T-cell (primary cell): ENCODE results near the gene FEM1C. TPM values are rescaled to one million over a fixed set of nuclear protein-coding genes. Genes with fewer than 3 reads are reported as not detected.

Experiments
- ATAC-seq, 4 experiments: fragments of 200-7000 bp in 3 of 4; fragments of 150-1000 bp in 1 of 4; cut with Tn5 transposase; replicated peaks in 1 of 4; 1 replicate in 3 of 4; 2 replicates in 1 of 4; pipeline ENCODE4 v1.10.0; 2021; ENCODE audit warnings: moderate library complexity in 3 of 4, mild to moderate bottlenecking in 2 of 4, moderate number of reproducible peaks in 1 of 4
- CTCF ChIA-PET, 2 donors: fragments of 300-600 bp; sonication (Branson Sonifier 250); formaldehyde crosslinking; loops; one replicate each; lab custom pipeline; 2022; ENCODE audit warnings: antibody characterized with exemption in 2 of 2; lab: Charles Lee
- POLR2A ChIA-PET, 2 donors: fragments of 300-600 bp; sonication (Branson Sonifier 250); formaldehyde crosslinking; loops; one replicate each; lab custom pipeline; 2022; ENCODE audit warnings: antibody characterized with exemption in 2 of 2; lab: Charles Lee
- DNase-seq, 35 experiments: peaks; one replicate each; pipeline versions ENCODE4 v3.0.0 to v3.0.0-alpha.2; 2013 to 2023
- H3K27ac ChIP-seq: one replicate; pipeline ENCODE4 v1.5.1; 2013; ENCODE audit warnings: low read length
- H3K27me3 ChIP-seq, 2 experiments: replicated peaks in 1 of 2; 1 replicate in 1 of 2; 2 replicates in 1 of 2; pipeline versions ENCODE4 v1.6.1 to v1.7.0; 2013; ENCODE audit warnings: low read length in 1 of 2, mixed read lengths in 1 of 2; ENCODE audit not compliant: control insufficient read depth in 2 of 2, insufficient read depth in 2 of 2; ENCODE audit errors: extremely low read depth in 1 of 2
- H3K36me3 ChIP-seq, 2 donors: 1 replicate in 1 of 2; 2 replicates in 1 of 2; pipeline versions ENCODE4 v1.6.1 to v1.7.0; 2013; ENCODE audit warnings: low read length in 1 of 2; ENCODE audit not compliant: control insufficient read depth in 2 of 2, insufficient read depth in 1 of 2; ENCODE audit errors: extremely low read depth in 1 of 2
- H3K4me1 ChIP-seq, 2 experiments: 1 replicate in 1 of 2; 2 replicates in 1 of 2; pipeline versions ENCODE4 v1.6.1 to v1.7.0; 2013; ENCODE audit warnings: low read length in 2 of 2, mixed read lengths in 1 of 2; ENCODE audit not compliant: insufficient read depth in 2 of 2, control insufficient read depth in 1 of 2; ENCODE audit errors: extremely low read depth in 1 of 2
- H3K4me3 ChIP-seq, 2 donors: 1 replicate in 1 of 2; 2 replicates in 1 of 2; pipeline versions ENCODE4 v1.5.1 to v1.7.0; 2013; ENCODE audit warnings: mild to moderate bottlenecking in 2 of 2, low read length in 1 of 2, moderate library complexity in 1 of 2; ENCODE audit not compliant: control insufficient read depth in 1 of 2; ENCODE audit errors: extremely low read depth in 1 of 2
- H3K9me3 ChIP-seq: 2 replicates; pipeline ENCODE4 v1.7.0; 2013
- H3K27ac Mint-ChIP-seq, 2 donors: one replicate each; pipeline ENCODE4 v1.8.0; 2020 to 2021; ENCODE audit warnings: mild to moderate bottlenecking in 2 of 2, mixed read lengths in 2 of 2
- H3K27me3 Mint-ChIP-seq, 2 donors: one replicate each; pipeline ENCODE4 v1.8.0; 2021 to 2022; ENCODE audit warnings: mixed read lengths in 2 of 2
- H3K36me3 Mint-ChIP-seq: one replicate; pipeline ENCODE4 v1.8.0; 2021; ENCODE audit warnings: mixed read lengths
- H3K4me1 Mint-ChIP-seq, 3 donors: one replicate each; pipeline ENCODE4 v1.8.0; 2020 to 2022; ENCODE audit warnings: mixed read lengths in 3 of 3, mild to moderate bottlenecking in 1 of 3
- H3K4me3 Mint-ChIP-seq, 3 donors: one replicate each; pipeline ENCODE4 v1.8.0; 2020 to 2022; ENCODE audit warnings: mild to moderate bottlenecking in 3 of 3, mixed read lengths in 3 of 3, moderate library complexity in 3 of 3
- H3K9me3 Mint-ChIP-seq, 3 donors: one replicate each; pipeline ENCODE4 v1.8.0; 2020 to 2022; ENCODE audit warnings: mixed read lengths in 3 of 3
- WGBS: methylation state at CpG from one replicate; pipeline ENCODE4 v1.1.5; 2013; ENCODE audit warnings: missing lambda C conversion rate; ENCODE audit not compliant: insufficient coverage; 5-methylcytosine and 5-hydroxymethylcytosine counted together
- total RNA-seq, 35 experiments: library from RNA in 6 of 35; stranded (reverse) in 6 of 35; fragments of 120-200 nt in 1 of 35; gene quantifications; one replicate each; pipeline versions ENCODE4 v1.2.1 to v1.2.4 and lab custom pipeline; 2013 to 2026

FEM1C gene
- total RNA-seq, 5 donors from 2014 or later (not counting 1 experiment from before 2014, with no cell fraction given): 14.2 to 30.3 (median 15.3) TPM

GRCh38 chr5:115577329-115577728 is 32.8 kb upstream of the FEM1C start:
- POLR2A ChIA-PET: no interaction called here
- no CpG with 5 or more reads among the region's 2 CpGs for WGBS
- no peaks in the 10 kb centered on the region for H3K4me1 ChIP-seq
- no peaks in the 10 kb centered on the region for H3K27me3 ChIP-seq
- DNase-seq (no peak), ATAC-seq (no peak)
- Mint-ChIP-seq H3K27me3 (peaks cover 0 to 3% of the 10 kb centered on the region in 2 donors), H3K27ac (no peak overlapping the region), H3K9me3 (no peaks in the 10 kb centered on the region), H3K4me1 (peaks cover 0 to 2% (median 2%) of the 10 kb centered on the region in 3 donors), H3K4me3 (no peak overlapping the region), H3K36me3 (peaks cover 8% of the 10 kb centered on the region)
- no peak overlapping the region for H3K27ac ChIP-seq
- H3K36me3 ChIP-seq: no peaks in the 10 kb centered on the region
- no peak overlapping the region for H3K4me3 ChIP-seq
- CTCF ChIA-PET: interaction anchor here (0.6 to 9.3 kb wide), 8 partner anchors 10 to 1965 kb away, joined by 3 to 169 read pairs (median 4); no protein-coding TSS in a partner anchor
- H3K9me3 ChIP-seq: no peaks in the 10 kb centered on the region

GRCh38 chr5:115575167-115576070 is 30.8 kb upstream of the FEM1C start:
- CTCF ChIA-PET: interaction anchor here (0.6 to 9.3 kb wide), 36 partner anchors 8 to 1963 kb away, joined by 3 to 169 read pairs (median 5); no protein-coding TSS in a partner anchor
- 78% methylated on average over 4 of the region's 5 CpGs for WGBS
- H3K27ac Mint-ChIP-seq: no peak overlapping the region
- no peak overlapping the region for H3K4me3 Mint-ChIP-seq
- no peaks in the 10 kb centered on the region for H3K9me3 ChIP-seq
- no peaks in the 10 kb centered on the region for H3K36me3 ChIP-seq
- ATAC-seq (no peak), DNase-seq (no peak)
- H3K27me3 Mint-ChIP-seq: peaks cover 0 to 5% of the 10 kb centered on the region in 2 donors
- no peak overlapping the region for H3K4me3 ChIP-seq
- H3K4me1 ChIP-seq: no peaks in the 10 kb centered on the region
- peaks cover 2% of the 10 kb centered on the region for H3K36me3 Mint-ChIP-seq
- POLR2A ChIA-PET: interaction anchor here in 1 of 2 donors (0.8 kb wide), 1 partner anchor 393 kb away, joined by 6 read pairs; no protein-coding TSS in a partner anchor
- H3K27ac ChIP-seq: no peak overlapping the region
- peaks cover 0 to 2% (median 2%) of the 10 kb centered on the region in 3 donors for H3K4me1 Mint-ChIP-seq
- H3K9me3 Mint-ChIP-seq: no peaks in the 10 kb centered on the region
- no peaks in the 10 kb centered on the region for H3K27me3 ChIP-seq

GRCh38 chr5:115573133-115573532 is 28.6 kb upstream of the FEM1C start:
- H3K27ac Mint-ChIP-seq: no peak overlapping the region
- no peak overlapping the region for H3K4me3 Mint-ChIP-seq
- H3K36me3 Mint-ChIP-seq: no peaks in the 10 kb centered on the region
- Histone ChIP-seq H3K36me3 (no peaks in the 10 kb centered on the region), H3K4me3 (no peak overlapping the region), H3K27ac (no peak overlapping the region), H3K4me1 (no peaks in the 10 kb centered on the region), H3K9me3 (no peaks in the 10 kb centered on the region), H3K27me3 (no peaks in the 10 kb centered on the region)
- ATAC-seq (no peak), DNase-seq (no peak)
- no CpG with 5 or more reads among the region's 2 CpGs for WGBS
- peaks cover 0 to 5% of the 10 kb centered on the region in 2 donors for H3K27me3 Mint-ChIP-seq
- ChIA-PET CTCF (interaction anchor here (0.8 to 9.3 kb wide), 7 partner anchors 9 to 1961 kb away, joined by 3 to 169 read pairs (median 5); partner anchors contain the start of gene FEM1C (in 1 of the 2)), POLR2A (no interaction called here)
- H3K4me1 Mint-ChIP-seq: peaks cover 0 to 2% (median 2%) of the 10 kb centered on the region in 3 donors
- H3K9me3 Mint-ChIP-seq: no peaks in the 10 kb centered on the region

DNA sequence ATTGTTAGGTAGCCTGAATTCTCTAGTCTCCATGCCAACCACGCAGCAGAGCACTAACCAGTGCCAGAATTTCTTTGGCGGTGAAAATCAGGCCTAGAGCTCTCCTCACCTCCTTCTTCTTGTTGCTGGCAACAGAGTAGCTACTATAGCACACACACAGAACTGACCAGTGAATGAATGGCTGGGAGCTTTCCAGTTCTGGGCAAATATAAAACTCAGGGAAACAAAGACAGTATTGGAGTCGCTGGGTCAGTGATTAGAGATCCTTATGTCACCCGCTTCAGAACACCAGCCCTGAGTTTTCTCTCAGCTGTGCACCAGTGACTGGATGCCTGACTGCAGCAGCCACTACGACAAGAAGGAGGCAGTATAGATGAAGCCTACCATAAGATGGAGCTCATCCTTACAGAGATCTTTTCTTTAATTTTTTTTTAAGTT is 26.9 kb upstream of the FEM1C start:
- Histone ChIP-seq H3K9me3 (no peaks in the 10 kb centered on the region), H3K27ac (no peak overlapping the region), H3K36me3 (no peaks in the 10 kb centered on the region), H3K4me1 (no peaks in the 10 kb centered on the region), H3K27me3 (no peaks in the 10 kb centered on the region), H3K4me3 (no peak overlapping the region)
- ATAC-seq (no peak), DNase-seq (no peak)
- Mint-ChIP-seq H3K27ac (no peak overlapping the region), H3K4me3 (no peak overlapping the region), H3K36me3 (no peaks in the 10 kb centered on the region), H3K9me3 (no peaks in the 10 kb centered on the region), H3K4me1 (peaks cover 0 to 2% (median 2%) of the 10 kb centered on the region in 3 donors), H3K27me3 (peaks cover 0 to 5% of the 10 kb centered on the region in 2 donors)
- POLR2A ChIA-PET: no interaction called here
- CTCF ChIA-PET: interaction anchor here (0.6 to 9.3 kb wide), 6 partner anchors 10 to 307 kb away, joined by 3 to 169 read pairs (median 3); no protein-coding TSS in a partner anchor
- 100% methylated on average over 3 of the region's 5 CpGs for WGBS

- Mint-ChIP-seq H3K9me3 (no peaks in the 10 kb centered on the region), H3K27ac (no peak overlapping the region), H3K36me3 (no peaks in the 10 kb centered on the region), H3K4me1 (no peaks in the 10 kb centered on the region), H3K4me3 (no peak overlapping the region), H3K27me3 (peaks cover 0 to 9% of the 10 kb centered on the region in 2 donors)
- H3K4me1 ChIP-seq: no peaks in the 10 kb centered on the region
- DNase-seq (no peak), ATAC-seq (no peak)
- H3K9me3 ChIP-seq: no peaks in the 10 kb centered on the region
- H3K36me3 ChIP-seq: no peaks in the 10 kb centered on the region
- no peak overlapping the region for H3K27ac ChIP-seq
- ChIA-PET POLR2A (no interaction called here), CTCF (interaction anchor here in 1 of 2 donors (1.6 kb wide), 1 partner anchor 10 kb away, joined by 5 read pairs; no protein-coding TSS in a partner anchor)
- no peak overlapping the region for H3K4me3 ChIP-seq
- peaks cover 0 to 7% of the 10 kb centered on the region in 2 experiments for H3K27me3 ChIP-seq
- no CpG with 5 or more reads among the region's 1 CpG for WGBS
Observed at GRCh38 chr5:115568668-115569067, 24.1 kb upstream of the FEM1C start.

- H3K4me1 ChIP-seq: no peaks in the 10 kb centered on the region
- Mint-ChIP-seq H3K27me3 (peaks cover under 1 to 16% of the 10 kb centered on the region in 2 donors), H3K4me3 (no peak overlapping the region), H3K9me3 (no peaks in the 10 kb centered on the region), H3K36me3 (no peaks in the 10 kb centered on the region), H3K4me1 (no peaks in the 10 kb centered on the region), H3K27ac (no peak overlapping the region)
- POLR2A ChIA-PET: no interaction called here
- ATAC-seq (no peak), DNase-seq (no peak)
- peaks cover 0 to 7% of the 10 kb centered on the region in 2 experiments for H3K27me3 ChIP-seq
- no peaks in the 10 kb centered on the region for H3K36me3 ChIP-seq
- no peak overlapping the region for H3K27ac ChIP-seq
- no peak overlapping the region for H3K4me3 ChIP-seq
- H3K9me3 ChIP-seq: no peaks in the 10 kb centered on the region
- CTCF ChIA-PET: no interaction called here
- 100% methylated on average over 1 of the region's 2 CpGs for WGBS
Observed at GRCh38 chr5:115565233-115565632, 20.7 kb upstream of the FEM1C start.
